Measurements from ENCODE around the gene ENOX1.

ENOX1 gene

DNA sequence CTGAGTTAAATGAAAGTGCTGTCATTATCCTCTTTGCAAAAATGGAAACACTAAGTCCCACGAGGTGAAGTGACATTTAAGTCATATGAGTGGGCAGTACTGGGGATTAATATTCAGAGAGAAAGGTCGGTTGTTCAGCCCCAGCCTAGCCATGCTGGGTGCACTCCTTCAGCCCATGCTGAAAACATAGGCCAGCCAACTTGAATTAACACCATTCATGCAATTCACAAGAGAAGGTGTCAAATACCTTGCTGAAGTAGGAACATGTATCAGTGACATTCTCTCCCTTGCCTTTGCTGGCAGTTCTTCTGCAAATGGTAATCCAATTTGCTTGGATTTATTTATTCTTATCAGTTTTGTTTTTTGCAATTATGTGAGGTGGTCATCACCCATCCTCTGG lies 507.1 kb downstream of the ENOX1 start:
- TF ChIP-seq CTCF (IDR thresholded peaks at IDR 0.05; ENCODE audit: low read depth, low read length), result no peak

DNA sequence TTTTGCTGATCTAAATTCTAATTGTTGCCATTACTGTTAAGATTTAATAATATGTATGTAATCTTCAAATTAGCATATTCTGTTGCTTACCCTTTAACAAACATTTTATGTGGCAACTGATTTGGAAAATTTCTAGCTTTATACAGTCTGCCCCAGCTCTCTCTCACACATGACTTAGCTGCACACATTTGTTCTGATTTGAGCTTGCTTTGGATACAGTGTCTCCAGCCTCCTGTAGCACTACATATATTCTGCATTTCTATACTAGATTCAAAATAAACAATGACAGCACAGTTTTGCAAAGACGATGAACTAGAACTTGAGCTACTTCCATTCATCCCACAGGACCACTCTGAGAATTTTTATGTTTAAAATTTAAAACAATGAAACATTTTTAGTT lies 508.6 kb downstream of the ENOX1 start:
- H3K4me3 ChIP-seq (ENCODE audit: low read depth, low read length), result no peak overlapping the region
- TF ChIP-seq CTCF (IDR thresholded peaks at IDR 0.05; ENCODE audit: low read depth, low read length), result no peak

More for the DNA sequence above, 507.1 kb downstream of the ENOX1 start:
- no peak overlapping the region for H3K4me3 ChIP-seq (ENCODE audit: low read depth, low read length)

- H3K4me3 ChIP-seq (ENCODE audit: low read depth, low read length), result no peak overlapping the region
- TF ChIP-seq CTCF (IDR thresholded peaks at IDR 0.05; ENCODE audit: low read depth, low read length), result no peak
Observed at GRCh38 chr13:43277142-43277541, 509.6 kb downstream of the ENOX1 start.

GRCh38 chr13:43274881-43275280 lies 511.9 kb downstream of the ENOX1 start:
- TF ChIP-seq CTCF (IDR thresholded peaks at IDR 0.05; ENCODE audit: low read depth, low read length), result no peak
- no peak overlapping the region for H3K4me3 ChIP-seq (ENCODE audit: low read depth, low read length)

DNA sequence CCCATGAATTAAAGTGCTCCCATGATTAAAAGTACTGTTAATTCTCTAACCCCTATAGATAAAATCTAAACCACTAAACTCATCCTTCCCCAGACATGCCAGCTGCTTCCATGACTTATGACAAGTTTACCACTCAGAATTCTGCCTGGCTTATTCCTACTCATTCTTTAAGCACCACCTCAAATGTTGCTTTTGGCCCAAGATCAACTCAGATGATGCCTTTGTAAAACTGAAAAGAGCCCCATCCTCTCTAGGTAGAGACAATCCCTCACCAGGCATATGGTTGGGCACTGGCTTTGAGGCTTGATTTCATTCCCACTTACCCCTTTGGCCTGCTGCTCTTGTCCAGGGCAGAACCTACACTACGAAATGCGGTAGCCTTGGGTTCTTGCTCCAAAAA lies 513.4 kb downstream of the ENOX1 start:
- no peak for TF ChIP-seq CTCF (IDR thresholded peaks at IDR 0.05; ENCODE audit: low read depth, low read length)
- H3K4me3 ChIP-seq (ENCODE audit: low read depth, low read length), result no peak overlapping the region

DNA sequence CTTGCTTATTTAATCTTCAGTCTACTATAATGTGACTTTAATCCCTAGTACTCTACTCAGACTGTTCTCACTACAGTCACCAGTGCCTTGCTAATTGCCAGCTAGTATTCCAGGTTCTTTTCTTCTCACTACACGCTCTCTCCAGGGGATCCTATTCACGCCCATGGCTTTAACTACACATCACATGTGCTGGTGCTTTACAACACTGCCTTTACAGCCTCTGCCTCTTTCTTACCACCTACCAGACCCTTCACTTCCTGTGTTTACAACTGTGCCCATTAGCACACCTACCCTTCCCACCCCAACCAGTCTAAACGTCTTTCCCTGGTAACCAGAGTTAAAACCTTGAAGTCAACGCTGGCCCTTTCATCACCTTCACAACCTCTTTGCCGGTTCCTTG lies 513.9 kb downstream of the ENOX1 start:
- no peak overlapping the region for H3K4me3 ChIP-seq (ENCODE audit: low read depth, low read length)
- TF ChIP-seq CTCF (IDR thresholded peaks at IDR 0.05; ENCODE audit: low read depth, low read length), result no peak

DNA sequence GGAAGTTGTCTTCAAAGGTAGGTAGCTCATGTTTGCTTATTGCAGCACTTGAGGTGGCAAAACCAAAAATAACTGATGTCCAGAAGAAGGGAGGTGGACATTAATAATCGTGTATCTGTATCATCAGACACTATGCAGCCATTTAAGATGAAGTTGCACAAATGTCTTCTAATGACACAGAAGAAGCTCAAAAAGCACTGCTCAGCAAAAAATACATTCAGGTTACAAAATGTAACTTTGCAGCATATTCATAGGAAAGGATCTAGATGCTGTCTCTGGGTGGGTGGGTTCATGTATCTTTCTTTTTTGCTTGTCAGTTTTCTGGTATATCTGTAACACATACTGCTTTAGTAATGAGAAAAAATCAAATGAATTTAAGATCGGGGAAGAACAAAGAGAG lies 515.6 kb downstream of the ENOX1 start:
- TF ChIP-seq CTCF (IDR thresholded peaks at IDR 0.05; ENCODE audit: low read depth, low read length), result no peak

More for the DNA sequence above, 515.6 kb downstream of the ENOX1 start:
- H3K4me3 ChIP-seq (ENCODE audit: low read depth, low read length), result no peak overlapping the region
